Upper lobe of right lung (tissue), 1 donor: ENCODE data around the gene SLC35B2. TPM values are rescaled to one million over a fixed set of nuclear protein-coding genes. Genes with fewer than 3 reads are reported as not detected.
A peak's percentile ranks its signal among the peaks of the same experiment; 100 is the strongest.

Experiments
- ATAC-seq: fragments of 200-7000 bp; cut with Tn5 transposase; one replicate; pipeline ENCODE4 v1.9.1; 2020; ENCODE audit warnings: mild to moderate bottlenecking, moderate library complexity
- DNase-seq: peaks from one replicate; pipeline ENCODE4 v3.0.0-alpha.2; 2020
- H3K27ac ChIP-seq: fragments of 200-600 bp; one replicate; pipeline ENCODE4 v1.8.0; 2022
- H3K27me3 ChIP-seq: fragments of 200-600 bp; one replicate; pipeline ENCODE4 v1.8.0; 2022; ENCODE audit warnings: mild to moderate bottlenecking
- H3K36me3 ChIP-seq: fragments of 200-600 bp; one replicate; pipeline ENCODE4 v1.8.0; 2022
- H3K4me1 ChIP-seq: fragments of 200-600 bp; one replicate; pipeline ENCODE4 v1.8.0; 2022
- H3K4me3 ChIP-seq: fragments of 200-600 bp; one replicate; pipeline ENCODE4 v1.8.0; 2022; ENCODE audit warnings: mild to moderate bottlenecking
- H3K9me3 ChIP-seq: fragments of 200-600 bp; one replicate; pipeline ENCODE4 v1.8.0; 2022
- CTCF ChIP-seq: fragments of 200-600 bp; IDR thresholded peaks from one replicate; pipeline ENCODE4 v1.8.0; 2022; ENCODE audit warnings: antibody characterized with exemption
- intact Hi-C: fragments of 100-400 bp; cut with DNase I; formaldehyde crosslinking; loops from one replicate; pipeline ENCODE4 v1.11.0; 2022
- total RNA-seq: library from RNA; stranded (reverse); fragmentation: NEBNext Ultra II Directional; extraction: Animal tissue kit (Norgen Biotek cat#: 25700); gene quantifications from one replicate; pipeline ENCODE4 v1.2.1, GENCODE V29; 2021
- donor health status: DM: no; HTN: yes; CAD: no; lungs with severe emphysema.

Gene SLC35B2
- total RNA-seq, 1 donor from 2014 or later: 32.3 TPM

- H3K4me3 ChIP-seq: no peak overlapping the region
- no peaks in the 10 kb centered on the region for H3K27me3 ChIP-seq
- ATAC-seq (no peak), DNase-seq (no peak)
- no peak for TF ChIP-seq CTCF
- intact Hi-C loops: no loop called here
- peaks cover 12% of the 10 kb centered on the region for H3K36me3 ChIP-seq
- peaks cover 43% of the 10 kb centered on the region for H3K4me1 ChIP-seq
- no peaks in the 10 kb centered on the region for H3K9me3 ChIP-seq
- no peak overlapping the region for H3K27ac ChIP-seq
These were observed 2.7 kb upstream of the SLC35B2 start for GRCh38 chr6:44260011-44260410.

GRCh38 chr6:44258921-44259320, 1.6 kb upstream of the SLC35B2 start:
- Histone ChIP-seq H3K36me3 (peaks cover 23% of the 10 kb centered on the region), H3K4me3 (no peak overlapping the region), H3K9me3 (no peaks in the 10 kb centered on the region), H3K27ac (no peak overlapping the region), H3K27me3 (no peaks in the 10 kb centered on the region), H3K4me1 (peaks cover 34% of the 10 kb centered on the region)
- DNase-seq (peak; percentile 28), ATAC-seq (no peak)
- TF ChIP-seq CTCF: no peak
- intact Hi-C loops: no loop called here

- TF ChIP-seq CTCF: no peak
- DNase-seq: peak; percentile 52
- H3K27ac ChIP-seq: peak overlapping the region; percentile 89
- no peak overlapping the region for H3K4me3 ChIP-seq
- intact Hi-C loops: no loop called here
- H3K9me3 ChIP-seq: no peaks in the 10 kb centered on the region
- peaks cover 30% of the 10 kb centered on the region for H3K4me1 ChIP-seq
- H3K27me3 ChIP-seq: no peaks in the 10 kb centered on the region
- no peak for ATAC-seq
- H3K36me3 ChIP-seq: peaks cover 28% of the 10 kb centered on the region
These were observed 1.1 kb upstream of the SLC35B2 start for GRCh38 chr6:44258325-44258863.

GRCh38 chr6:44257753-44258324, 511 bp upstream of the SLC35B2 start:
- TF ChIP-seq CTCF: no peak
- H3K9me3 ChIP-seq: no peaks in the 10 kb centered on the region
- peak overlapping the region; percentile 89 for H3K27ac ChIP-seq
- peak overlapping the region; percentile 94 for H3K4me3 ChIP-seq
- ATAC-seq: no peak
- intact Hi-C loops: no loop called here
- peak; percentile 80 for DNase-seq
- no peaks in the 10 kb centered on the region for H3K27me3 ChIP-seq
- H3K4me1 ChIP-seq: peaks cover 24% of the 10 kb centered on the region
- H3K36me3 ChIP-seq: peaks cover 33% of the 10 kb centered on the region

- intact Hi-C loops: no loop called here
These were observed 628 bp downstream of the SLC35B2 start for GRCh38 chr6:44256775-44257024.

More at GRCh38 chr6:44256775-44257024, 628 bp downstream of the SLC35B2 start:
- DNase-seq (no peak), ATAC-seq (no peak)
- no peak for TF ChIP-seq CTCF
- Histone ChIP-seq H3K9me3 (no peaks in the 10 kb centered on the region), H3K4me3 (peak overlapping the region; percentile 94), H3K27me3 (no peaks in the 10 kb centered on the region), H3K4me1 (peaks cover 18% of the 10 kb centered on the region), H3K36me3 (peaks cover 45% of the 10 kb centered on the region), H3K27ac (peak overlapping the region; percentile 89)
